Suprapubic skin (tissue), 3 donors: ENCODE measurements around the gene JRKL.

Experiments
- CTCF ChIP-seq, 2 donors: fragments of 200-600 bp in 1 of 2; fragments of 450-650 bp in 1 of 2; sonication (generic) in 1 of 2; IDR thresholded peaks; one replicate each; pipeline ENCODE4 v1.5.1; 2016 to 2019; ENCODE audit warnings: antibody characterized with exemption in 2 of 2, mild to moderate bottlenecking in 1 of 2, moderate library complexity in 1 of 2
- EP300 ChIP-seq: sonication (generic); formaldehyde crosslinking; IDR thresholded peaks from one replicate; pipeline ENCODE4 v1.6.1; 2017; ENCODE audit warnings: antibody characterized with exemption
- POLR2A ChIP-seq, 2 donors: fragments of 450-650 bp; IDR thresholded peaks; one replicate each; pipeline ENCODE4 v1.6.1; 2017; ENCODE audit warnings: antibody characterized with exemption in 2 of 2, mild to moderate bottlenecking in 2 of 2, moderate library complexity in 2 of 2

GRCh38 chr11:96367342-96367741 is 22.5 kb upstream of the JRKL start:
- TF ChIP-seq POLR2A (IDR thresholded peaks at IDR 0.05) (no peak), CTCF (IDR thresholded peaks at IDR 0.05) (no peak), EP300 (no peak)
